ENCODE results near the gene PRKCB.
"Not testable (repeated sequence)": the region's sequence is repeated elsewhere in the genome, so short reads cannot be mapped to it uniquely, and the experiment has no call there.

The PRKCB gene

GRCh38 chr16:23931199-23931598 is 95.4 kb downstream of the PRKCB start:
- in situ Hi-C loops (cut with HindIII; ENCODE audit: low sequenced_read_pairs): no loop called here

- in situ Hi-C loops (cut with HindIII; ENCODE audit: low sequenced_read_pairs): not testable (repeated sequence)
Observed at GRCh38 chr16:23933650-23934049, 97.9 kb downstream of the PRKCB start.

DNA sequence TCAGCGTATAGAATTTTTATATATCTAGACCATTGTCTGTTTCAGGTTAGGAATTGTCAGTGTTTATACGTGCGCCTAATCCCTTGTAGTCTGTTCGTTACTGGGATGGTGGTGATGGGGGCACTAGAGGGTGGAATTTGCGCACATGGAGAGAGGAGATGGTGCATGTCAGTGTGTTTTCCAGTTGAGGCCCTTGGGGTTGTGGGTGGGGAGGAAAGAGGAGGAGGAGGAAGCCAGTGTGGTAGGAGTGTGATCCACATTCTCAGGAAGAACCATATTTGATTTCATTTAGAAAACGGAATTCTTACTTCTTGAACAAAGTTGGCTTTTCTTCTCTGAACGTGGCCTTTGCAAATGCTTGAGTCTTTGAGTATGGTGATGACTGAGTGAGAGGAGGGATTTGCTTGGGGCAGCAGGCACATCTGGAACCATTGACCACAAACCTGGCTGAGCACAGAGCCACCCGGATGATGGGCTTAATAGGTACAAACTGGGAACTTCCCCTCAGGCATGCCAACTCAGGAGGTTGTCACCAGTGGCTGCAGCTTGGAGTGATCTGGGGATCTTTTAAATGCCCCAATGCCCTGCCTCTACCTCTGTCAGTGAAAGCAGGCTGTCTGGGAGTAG is 98.9 kb downstream of the PRKCB start:
- in situ Hi-C loops (cut with HindIII; ENCODE audit: low sequenced_read_pairs): no loop called here

- in situ Hi-C loops (cut with HindIII; ENCODE audit: low sequenced_read_pairs): loop anchor here (5.0 kb wide), 1 partner anchor 62 kb away; no protein-coding TSS in a partner anchor
Observed at GRCh38 chr16:23940111-23940510, 104.3 kb downstream of the PRKCB start.

- in situ Hi-C loops (cut with HindIII; ENCODE audit: low sequenced_read_pairs): loop anchor here (5.0 kb wide), 1 partner anchor 61 kb away; no protein-coding TSS in a partner anchor
Observed at GRCh38 chr16:23941025-23941424, 105.2 kb downstream of the PRKCB start.

- in situ Hi-C loops (cut with HindIII; ENCODE audit: low sequenced_read_pairs): loop anchor here (5.0 kb wide), 1 partner anchor 60 kb away; no protein-coding TSS in a partner anchor
Observed at GRCh38 chr16:23941963-23942564, 106.3 kb downstream of the PRKCB start.

DNA sequence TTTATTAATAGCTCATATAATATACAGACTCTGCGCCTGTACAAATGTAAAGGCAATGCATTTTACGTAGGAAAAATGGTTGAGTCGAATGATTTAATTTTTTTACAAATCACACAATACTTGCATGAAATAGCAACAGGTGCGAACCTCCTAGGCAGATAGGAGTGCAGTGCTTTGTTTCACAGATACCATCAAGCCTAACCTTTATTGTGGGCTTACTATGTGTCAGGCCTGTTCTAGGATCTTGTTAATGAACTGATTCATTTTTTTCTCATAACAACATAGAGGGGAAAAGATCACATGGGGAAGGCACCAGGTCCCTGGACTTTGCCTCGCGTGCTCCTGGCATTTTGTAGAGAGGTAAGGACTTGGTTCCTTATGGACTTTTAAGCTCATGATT is 107.8 kb downstream of the PRKCB start:
- in situ Hi-C loops (cut with HindIII; ENCODE audit: low sequenced_read_pairs): loop anchor here (5.0 kb wide), 1 partner anchor 59 kb away; no protein-coding TSS in a partner anchor

DNA sequence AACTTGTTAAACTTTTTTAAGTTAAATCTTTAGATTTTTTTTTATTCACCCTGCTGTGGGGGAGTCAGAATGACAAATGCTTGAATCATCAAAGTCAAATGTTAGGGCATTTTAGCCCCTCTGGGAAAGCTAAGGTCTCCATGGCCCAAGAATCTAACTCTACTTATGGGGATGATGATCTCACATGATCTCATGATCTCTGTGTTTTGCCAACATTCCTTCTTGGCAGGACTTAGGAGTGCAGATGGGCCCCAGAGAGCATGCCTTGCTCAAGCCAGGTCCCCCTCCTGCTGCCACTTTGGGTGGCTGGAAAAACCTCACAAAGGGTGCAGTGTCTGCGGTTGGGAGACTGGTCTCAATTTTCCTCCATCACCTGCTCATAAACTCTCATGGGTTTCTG is 108.6 kb downstream of the PRKCB start:
- in situ Hi-C loops (cut with HindIII; ENCODE audit: low sequenced_read_pairs): loop anchor here (5.0 kb wide), 1 partner anchor 58 kb away; no protein-coding TSS in a partner anchor

- in situ Hi-C loops (cut with HindIII; ENCODE audit: low sequenced_read_pairs): no loop called here
Observed at GRCh38 chr16:23945243-23945642, 109.5 kb downstream of the PRKCB start.

DNA sequence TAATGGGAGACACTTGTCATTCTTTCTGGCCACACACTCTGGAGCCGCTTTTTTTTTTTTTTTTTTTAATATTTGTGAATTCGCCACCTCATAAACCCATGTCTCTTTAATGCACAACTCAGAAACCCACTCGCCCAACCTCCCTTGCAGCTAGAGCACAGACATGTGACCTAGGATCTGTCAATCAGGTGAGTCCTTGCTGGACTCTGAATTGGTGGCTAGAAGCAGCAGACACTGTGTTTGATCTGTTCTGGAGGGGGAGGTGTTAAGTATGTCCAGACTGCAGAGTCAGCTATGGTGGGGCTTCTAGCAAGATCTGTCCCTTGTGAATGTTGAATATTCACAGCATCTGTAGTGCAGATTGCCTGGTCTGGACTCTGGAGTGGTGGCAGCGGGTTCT is 112.1 kb downstream of the PRKCB start:
- in situ Hi-C loops (cut with HindIII; ENCODE audit: low sequenced_read_pairs): no loop called here

- in situ Hi-C loops (cut with HindIII; ENCODE audit: low sequenced_read_pairs): no loop called here
Observed at GRCh38 chr16:23948949-23949411, 113.2 kb downstream of the PRKCB start.

- in situ Hi-C loops (cut with HindIII; ENCODE audit: low sequenced_read_pairs): no loop called here
Observed at GRCh38 chr16:23949630-23950290, 114.0 kb downstream of the PRKCB start.

GRCh38 chr16:23950291-23950894 is 114.6 kb downstream of the PRKCB start:
- in situ Hi-C loops (cut with HindIII; ENCODE audit: low sequenced_read_pairs): no loop called here

- in situ Hi-C loops (cut with HindIII; ENCODE audit: low sequenced_read_pairs): no loop called here
Observed at GRCh38 chr16:23950898-23951297, 115.1 kb downstream of the PRKCB start.

- in situ Hi-C loops (cut with HindIII; ENCODE audit: low sequenced_read_pairs): no loop called here
Observed at GRCh38 chr16:23952128-23952970, 116.6 kb downstream of the PRKCB start.

DNA sequence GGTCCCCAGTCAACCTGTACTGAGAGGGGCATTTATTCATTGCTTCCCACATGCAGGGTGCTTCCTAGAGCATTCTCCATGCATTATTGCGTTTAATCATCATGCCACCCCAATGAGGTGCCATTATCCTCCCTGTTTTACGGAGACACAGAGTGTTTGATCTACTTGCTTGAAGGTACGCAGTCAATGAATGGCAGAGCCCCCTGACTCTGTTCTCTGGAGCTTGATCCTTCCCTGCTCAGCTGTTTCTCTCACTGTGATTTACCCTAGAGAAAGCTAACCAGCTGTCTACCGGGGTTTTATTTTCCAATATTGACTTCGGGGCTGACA is 117.2 kb downstream of the PRKCB start:
- in situ Hi-C loops (cut with HindIII; ENCODE audit: low sequenced_read_pairs): no loop called here

- in situ Hi-C loops (cut with HindIII; ENCODE audit: low sequenced_read_pairs): no loop called here
Observed at GRCh38 chr16:23953476-23953875, 117.7 kb downstream of the PRKCB start.

DNA sequence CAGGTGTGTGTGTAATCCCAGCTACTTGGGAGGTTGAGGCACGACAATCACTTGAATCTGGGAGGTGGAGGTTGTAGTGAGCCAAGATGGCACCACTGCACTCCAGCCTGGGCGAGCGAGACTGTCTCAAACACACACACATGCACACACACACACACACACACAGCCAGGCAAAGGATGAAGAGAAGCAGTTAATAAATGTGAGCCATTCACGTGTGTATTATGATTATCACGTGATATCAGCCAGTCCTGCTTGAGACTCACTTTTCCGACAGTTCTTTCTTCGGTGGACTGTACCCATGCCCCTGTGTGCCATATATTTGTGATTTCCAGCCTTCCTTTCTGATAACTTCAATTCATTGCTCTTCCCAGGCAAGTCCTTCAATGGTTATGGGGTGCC is 119.3 kb downstream of the PRKCB start:
- in situ Hi-C loops (cut with HindIII; ENCODE audit: low sequenced_read_pairs): no loop called here

DNA sequence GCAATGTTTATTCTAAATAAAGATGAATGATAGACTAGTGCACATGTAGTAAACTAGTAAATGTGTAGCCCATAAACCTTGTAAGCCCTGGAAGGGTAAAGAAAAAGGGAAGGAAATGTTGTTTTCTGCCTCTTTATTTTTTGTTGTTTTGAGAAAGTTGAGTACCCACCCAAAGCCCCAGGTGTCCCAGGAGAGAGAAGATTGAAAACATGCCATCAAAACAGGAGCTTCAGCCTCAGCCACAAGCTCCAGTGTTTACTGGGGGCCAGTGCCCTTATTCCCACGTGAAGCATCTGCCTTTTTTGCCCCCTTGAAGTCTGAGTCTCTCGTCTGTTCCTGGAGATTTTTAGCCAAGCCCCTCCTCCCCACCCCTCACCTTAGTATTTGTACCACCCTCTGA is 121.5 kb downstream of the PRKCB start:
- in situ Hi-C loops (cut with HindIII; ENCODE audit: low sequenced_read_pairs): no loop called here

- in situ Hi-C loops (cut with HindIII; ENCODE audit: low sequenced_read_pairs): no loop called here
Observed at GRCh38 chr16:23959072-23959751, 123.4 kb downstream of the PRKCB start.

All from endothelial cell of hepatic sinusoid (primary cell).